Measurements from ENCODE around the gene RBP3.

Gene RBP3

GRCh38 chr10:47318706-47319105 is 29.5 kb upstream of the RBP3 start:
- no peak overlapping the region for H3K9ac ChIP-seq
- no peak overlapping the region for H3K4me2 ChIP-seq
- H3K27me3 ChIP-seq (ENCODE audit: insufficient read depth, low read depth), result no peaks in the 10 kb centered on the region
- no peaks in the 10 kb centered on the region for H3K79me2 ChIP-seq (ENCODE audit: insufficient read depth, low read depth)
- H3K27ac ChIP-seq, result no peak overlapping the region
- no peak overlapping the region for H3K4me3 ChIP-seq (IDR thresholded peaks at IDR 0.05; ENCODE audit: insufficient read depth, low read depth, low read length)
- no peaks in the 10 kb centered on the region for H4K20me1 ChIP-seq (ENCODE audit: insufficient read depth)
- no peaks in the 10 kb centered on the region for H3K4me1 ChIP-seq (ENCODE audit: low read depth, poor library complexity, severe bottlenecking)
- TF ChIP-seq CTCF (conservative IDR thresholded peaks at IDR 0.05; ENCODE audit: low read depth, low read length), result no peak
- H3K36me3 ChIP-seq (ENCODE audit: insufficient read depth), result no peaks in the 10 kb centered on the region
- H2AFZ ChIP-seq (ENCODE audit: low read depth), result no peak overlapping the region

GRCh38 chr10:47319784-47320183 is 28.4 kb upstream of the RBP3 start:
- Histone ChIP-seq H3K4me1 (ENCODE audit: low read depth, poor library complexity, severe bottlenecking) (no peaks in the 10 kb centered on the region), H3K4me3 (IDR thresholded peaks at IDR 0.05; ENCODE audit: insufficient read depth, low read depth, low read length) (no peak overlapping the region), H3K4me2 (no peak overlapping the region), H3K27me3 (ENCODE audit: insufficient read depth, low read depth) (no peaks in the 10 kb centered on the region), H2AFZ (ENCODE audit: low read depth) (no peak overlapping the region), H3K79me2 (ENCODE audit: insufficient read depth, low read depth) (no peaks in the 10 kb centered on the region), H3K36me3 (ENCODE audit: insufficient read depth) (no peaks in the 10 kb centered on the region), H3K27ac (no peak overlapping the region), H3K9ac (no peak overlapping the region), H4K20me1 (ENCODE audit: insufficient read depth) (no peaks in the 10 kb centered on the region)
- TF ChIP-seq CTCF (conservative IDR thresholded peaks at IDR 0.05; ENCODE audit: low read depth, low read length), result no peak

GRCh38 chr10:47320812-47321211 is 27.4 kb upstream of the RBP3 start:
- Histone ChIP-seq H2AFZ (ENCODE audit: low read depth) (no peak overlapping the region), H3K36me3 (ENCODE audit: insufficient read depth) (no peaks in the 10 kb centered on the region), H3K4me1 (ENCODE audit: low read depth, poor library complexity, severe bottlenecking) (no peaks in the 10 kb centered on the region), H3K27me3 (ENCODE audit: insufficient read depth, low read depth) (no peaks in the 10 kb centered on the region), H3K9ac (no peak overlapping the region), H4K20me1 (ENCODE audit: insufficient read depth) (no peaks in the 10 kb centered on the region), H3K4me2 (no peak overlapping the region), H3K4me3 (IDR thresholded peaks at IDR 0.05; ENCODE audit: insufficient read depth, low read depth, low read length) (no peak overlapping the region), H3K27ac (no peak overlapping the region), H3K79me2 (ENCODE audit: insufficient read depth, low read depth) (no peaks in the 10 kb centered on the region)
- TF ChIP-seq CTCF (conservative IDR thresholded peaks at IDR 0.05; ENCODE audit: low read depth, low read length), result no peak

GRCh38 chr10:47321521-47322195 is 26.5 kb upstream of the RBP3 start:
- Histone ChIP-seq H3K4me3 (IDR thresholded peaks at IDR 0.05; ENCODE audit: insufficient read depth, low read depth, low read length) (no peak overlapping the region), H3K9ac (no peak overlapping the region), H3K4me2 (no peak overlapping the region), H3K4me1 (ENCODE audit: low read depth, poor library complexity, severe bottlenecking) (no peaks in the 10 kb centered on the region), H2AFZ (ENCODE audit: low read depth) (no peak overlapping the region), H3K79me2 (ENCODE audit: insufficient read depth, low read depth) (no peaks in the 10 kb centered on the region), H3K36me3 (ENCODE audit: insufficient read depth) (no peaks in the 10 kb centered on the region), H3K27ac (no peak overlapping the region), H3K27me3 (ENCODE audit: insufficient read depth, low read depth) (no peaks in the 10 kb centered on the region), H4K20me1 (ENCODE audit: insufficient read depth) (no peaks in the 10 kb centered on the region)
- TF ChIP-seq CTCF (conservative IDR thresholded peaks at IDR 0.05; ENCODE audit: low read depth, low read length), result no peak
